Medulla oblongata (tissue), 1 donor: Measurements from ENCODE around the gene IHH.

Experiments used
- DNase-seq: peaks from one replicate; pipeline ENCODE4 v3.0.0-alpha.2; 2015; ENCODE audit errors: extremely low spot score

The IHH gene

GRCh38 chr2:219060821-219061791 lies at the start of gene IHH:
Gene IHH, minus strand, starts transcription at chr2:219060921. Its CDS starts 454 bp downstream, at chr2:219060467.
- DNase-seq: no peak

DNA sequence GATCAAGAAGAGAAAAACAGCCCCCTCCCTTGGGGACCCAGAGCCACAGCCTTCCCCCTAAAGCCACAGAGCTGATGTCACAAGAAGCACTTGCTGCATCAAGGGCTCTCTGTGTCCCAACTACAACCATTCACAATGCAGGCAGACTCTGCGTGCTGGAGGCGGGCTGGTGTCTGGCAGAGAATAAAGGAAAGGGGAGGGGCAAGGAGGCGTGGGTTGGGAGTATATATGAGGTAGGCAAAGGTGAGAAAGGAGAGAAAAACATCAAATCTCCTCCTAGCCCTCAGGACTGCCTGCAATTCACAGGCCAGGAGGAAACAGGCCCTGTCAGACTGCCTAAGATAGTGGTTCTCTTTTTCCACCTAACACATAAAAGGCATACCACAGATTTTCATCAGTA lies 48.8 kb upstream of the IHH start:
- DNase-seq: peak; percentile 38

DNA sequence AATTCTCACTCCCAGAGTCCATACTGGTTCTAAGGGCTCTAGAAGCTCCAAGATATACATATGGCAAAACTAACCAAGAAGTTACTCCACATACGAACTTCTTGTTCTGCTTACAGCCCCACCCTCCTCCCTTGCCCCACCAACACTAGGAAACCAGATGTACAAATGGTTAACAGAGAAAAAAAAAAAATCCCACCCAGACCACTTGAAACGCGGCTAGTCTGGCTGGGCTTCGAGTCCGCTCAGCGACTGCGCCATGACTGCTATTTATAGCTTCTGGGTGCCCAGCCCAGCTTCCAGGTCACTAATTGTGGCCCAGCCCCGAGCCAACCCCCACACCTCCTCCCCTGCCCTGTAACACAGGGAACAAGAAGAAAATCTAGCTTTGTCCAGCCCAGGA lies 47.0 kb upstream of the IHH start:
- DNase-seq: no peak

DNA sequence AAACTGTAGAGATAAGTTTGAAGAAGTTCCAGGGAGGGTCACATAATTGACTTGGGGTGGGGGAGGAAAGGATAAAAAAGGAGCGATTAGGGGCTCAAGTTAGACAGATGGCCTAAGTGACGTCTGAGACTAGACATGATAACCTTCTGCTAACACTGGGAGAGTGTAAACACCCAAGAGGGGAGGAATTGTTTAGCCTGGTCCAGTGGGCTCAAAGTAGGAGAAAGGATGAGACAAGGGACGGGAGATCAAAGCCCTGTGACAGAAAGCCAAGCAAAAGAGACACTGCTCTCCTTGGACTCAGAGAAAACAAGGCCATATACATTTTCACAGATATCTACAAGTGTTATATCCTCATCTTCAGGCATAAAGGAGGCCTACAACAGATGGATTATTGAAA lies 45.5 kb upstream of the IHH start:
- no peak for DNase-seq

- peak; percentile 8 for DNase-seq
Observed at GRCh38 chr2:219104107-219105035, 43.6 kb upstream of the IHH start.

DNA sequence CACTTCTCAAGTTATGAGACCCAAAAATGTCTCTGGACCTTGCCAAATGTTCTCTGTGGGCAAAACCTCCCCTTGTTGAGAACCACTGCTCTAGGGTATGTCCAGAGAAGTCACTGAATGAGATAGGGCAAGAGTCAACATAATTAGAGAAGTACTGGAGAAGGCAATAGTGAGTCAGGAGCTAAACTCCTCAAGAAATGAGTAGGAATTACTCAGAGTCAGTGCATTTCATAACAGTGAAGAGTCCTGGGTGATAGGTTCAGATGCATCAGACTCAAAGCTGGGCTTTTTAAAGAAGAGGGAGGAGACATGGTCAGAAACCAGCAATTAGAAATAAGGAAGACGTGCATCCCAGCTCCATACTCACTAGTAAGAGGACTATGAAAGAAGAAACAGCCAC lies 38.6 kb upstream of the IHH start:
- no peak for DNase-seq

- no peak for DNase-seq
Observed at GRCh38 chr2:219095406-219095935, 34.8 kb upstream of the IHH start.

GRCh38 chr2:219094171-219094570 lies 33.5 kb upstream of the IHH start:
- DNase-seq: no peak

- DNase-seq: no peak
Observed at GRCh38 chr2:219090436-219091299, 29.9 kb upstream of the IHH start.

GRCh38 chr2:219089330-219089729 lies 28.6 kb upstream of the IHH start:
- no peak for DNase-seq

DNA sequence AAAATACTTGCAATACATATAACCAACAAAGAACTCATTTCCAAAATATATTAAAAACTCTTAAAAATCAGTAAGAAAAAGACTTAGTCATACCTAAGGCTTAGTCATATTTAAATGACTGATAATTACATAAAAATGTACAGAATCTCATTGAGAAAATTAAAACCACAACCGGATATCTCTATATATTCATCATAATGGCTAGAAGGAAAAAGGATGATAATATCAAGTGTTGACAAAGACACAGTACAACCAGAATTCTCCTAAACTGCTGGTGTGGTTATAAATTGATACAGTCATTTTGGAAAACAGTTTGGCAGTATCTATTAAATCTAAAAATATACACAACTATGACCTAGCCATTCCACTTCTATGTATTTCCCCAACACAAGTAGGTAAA lies 27.1 kb upstream of the IHH start:
- no peak for DNase-seq

DNA sequence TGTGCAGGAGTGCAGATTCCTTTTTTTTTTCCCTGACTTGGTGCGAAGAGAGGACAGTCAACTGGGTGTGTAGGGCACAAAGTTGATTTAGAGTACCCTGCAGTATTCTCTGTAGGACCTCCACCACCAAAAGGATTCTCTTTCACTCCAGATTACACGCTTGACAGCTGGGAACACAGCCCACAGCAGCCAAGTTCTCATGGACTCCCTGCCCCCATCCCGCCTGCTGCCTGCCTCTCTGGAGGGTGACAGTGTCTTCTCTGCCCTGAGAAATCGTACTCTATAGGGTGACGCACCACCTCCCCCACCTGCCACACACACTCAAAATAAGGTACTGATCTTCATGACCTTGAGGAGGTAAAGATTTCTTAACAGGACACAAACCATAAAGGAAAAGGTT lies 26.6 kb upstream of the IHH start:
- no peak for DNase-seq

DNA sequence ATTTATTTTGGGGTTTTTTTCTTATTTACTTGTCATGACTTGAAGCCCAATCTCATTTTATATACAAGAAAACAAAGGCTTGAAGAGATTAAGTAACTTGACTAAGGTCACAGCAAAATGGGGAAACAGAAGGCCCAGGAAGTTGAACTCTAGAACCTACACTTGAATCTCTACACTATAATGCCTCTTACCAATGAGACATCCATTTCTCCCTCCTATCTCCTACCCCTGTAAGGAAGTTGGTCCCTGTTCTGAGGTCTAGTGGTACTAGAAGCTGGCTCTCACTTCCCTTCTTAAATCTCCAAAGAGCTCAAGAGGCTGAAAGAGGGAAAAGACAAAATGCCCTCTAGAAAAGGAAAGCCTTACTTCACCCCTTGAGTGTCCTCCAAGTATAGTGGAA lies 25.5 kb upstream of the IHH start:
- DNase-seq: peak; percentile 4

- no peak for DNase-seq
Observed at GRCh38 chr2:219084791-219085190, 24.1 kb upstream of the IHH start.

- no peak for DNase-seq
Observed at GRCh38 chr2:219082332-219082958, 21.7 kb upstream of the IHH start.

GRCh38 chr2:219081701-219082331 lies 21.1 kb upstream of the IHH start:
- peak; percentile 6 for DNase-seq

DNA sequence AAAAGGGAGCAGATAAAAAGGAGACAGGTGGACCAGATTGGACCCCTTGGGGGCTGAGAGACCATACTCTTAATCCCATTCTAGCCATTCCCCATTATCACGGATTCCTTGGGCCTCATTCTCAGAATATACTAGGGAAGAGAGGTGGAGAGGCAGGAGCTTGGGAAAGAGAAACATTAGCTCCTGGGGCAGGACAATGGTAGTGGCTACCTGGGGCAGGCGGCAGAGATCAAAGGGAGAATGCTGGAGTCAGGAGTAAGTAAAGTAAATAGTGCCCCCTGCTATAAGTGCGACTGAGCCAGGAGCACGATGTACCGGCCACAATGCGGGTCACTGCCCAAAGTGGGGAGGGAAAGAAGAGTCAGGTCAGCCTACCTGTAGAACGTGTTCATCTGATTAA lies 20.4 kb upstream of the IHH start:
- DNase-seq: no peak

GRCh38 chr2:219079417-219079816 lies 18.7 kb upstream of the IHH start:
- DNase-seq: no peak

DNA sequence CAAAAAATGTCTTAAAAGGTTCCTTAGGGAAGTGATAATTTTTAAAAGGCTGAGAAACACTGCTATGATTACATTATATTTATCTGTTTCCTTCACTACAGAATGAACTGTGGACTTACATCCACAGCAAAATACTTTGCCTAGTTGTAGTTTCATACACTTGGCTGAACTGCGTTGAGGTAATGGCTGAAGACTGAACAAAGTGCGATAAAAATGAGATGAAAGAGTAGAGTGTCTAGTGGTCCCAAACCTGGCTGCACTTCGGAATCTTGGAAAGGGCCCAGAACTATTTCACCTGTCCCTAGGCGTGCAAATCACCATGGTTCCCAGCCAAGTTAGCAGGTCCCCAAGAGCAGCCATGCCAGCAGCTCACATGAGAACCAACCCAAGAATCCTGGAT lies 18.2 kb upstream of the IHH start:
- no peak for DNase-seq

DNA sequence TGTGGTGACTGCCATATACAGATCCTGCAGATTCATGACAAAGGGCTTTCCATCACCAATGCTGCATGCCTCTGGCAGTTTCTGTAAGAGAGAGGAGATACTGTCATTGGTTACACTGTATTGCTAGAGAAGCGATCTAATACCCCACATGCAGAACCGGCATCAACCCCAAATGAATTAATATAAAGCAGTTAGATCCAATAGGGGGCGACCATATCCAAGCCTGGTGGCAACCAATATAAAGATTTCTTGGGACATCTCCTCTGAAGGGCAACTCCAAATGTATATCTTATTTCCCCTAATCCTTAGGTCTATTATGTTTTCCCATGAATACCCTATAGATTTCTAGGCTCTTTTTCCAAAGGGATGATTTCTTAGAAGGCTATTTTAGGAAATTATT lies 17.4 kb upstream of the IHH start:
- DNase-seq: no peak
